HL-60/S4 (cell line): ENCODE results near the gene PAXX.

Experiments
- in situ Hi-C: fragments of 300-500 bp; cut with MboI; formaldehyde crosslinking; loops from 2 replicates; pipeline ENCODE4 v1.14.3; 2022; ENCODE audit warnings: low sequenced_read_pairs

The PAXX gene

DNA sequence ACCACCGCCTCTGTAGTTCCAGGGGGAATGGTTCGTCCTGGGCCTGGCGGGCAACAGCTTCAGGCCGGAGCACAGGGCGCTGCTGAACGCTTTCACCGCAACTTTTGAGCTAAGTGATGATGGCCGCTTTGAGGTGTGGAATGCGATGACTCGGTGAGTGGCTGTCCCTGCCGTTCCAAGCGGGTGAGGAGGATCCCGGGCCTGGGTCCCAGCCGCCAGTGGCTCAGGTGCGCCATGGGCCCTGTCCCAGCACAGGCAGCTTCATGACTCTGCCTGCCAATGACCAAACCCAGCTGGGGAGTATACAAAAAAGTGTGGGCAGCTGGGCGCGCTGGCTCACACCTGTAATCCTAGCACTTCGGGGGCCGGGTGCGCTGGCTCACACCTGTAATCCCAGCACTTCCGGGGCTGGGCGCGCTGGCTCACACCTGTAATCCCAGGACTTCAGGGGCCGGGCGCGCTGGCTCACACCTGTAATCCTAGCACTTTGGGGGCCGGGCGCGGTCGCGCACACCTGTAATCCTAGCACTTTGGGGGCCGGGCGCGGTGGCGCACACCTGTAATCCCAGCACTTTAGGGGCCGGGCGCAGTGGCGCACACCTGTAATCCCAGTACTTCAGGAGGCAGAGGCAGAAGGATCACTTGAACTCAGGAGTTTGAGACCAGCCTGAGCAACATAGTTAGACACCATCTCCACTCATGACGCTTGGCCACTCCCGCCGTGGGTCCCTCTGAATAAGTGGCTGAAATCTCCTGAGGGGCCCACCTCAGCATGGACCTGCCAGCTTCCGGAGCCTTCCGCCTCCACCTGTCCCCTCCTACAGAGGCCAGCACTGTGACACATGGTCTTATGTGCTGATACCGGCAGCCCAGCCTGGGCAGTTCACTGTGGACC lies 39.1 kb upstream of the PAXX start:
- in situ Hi-C loops, result no loop called here

DNA sequence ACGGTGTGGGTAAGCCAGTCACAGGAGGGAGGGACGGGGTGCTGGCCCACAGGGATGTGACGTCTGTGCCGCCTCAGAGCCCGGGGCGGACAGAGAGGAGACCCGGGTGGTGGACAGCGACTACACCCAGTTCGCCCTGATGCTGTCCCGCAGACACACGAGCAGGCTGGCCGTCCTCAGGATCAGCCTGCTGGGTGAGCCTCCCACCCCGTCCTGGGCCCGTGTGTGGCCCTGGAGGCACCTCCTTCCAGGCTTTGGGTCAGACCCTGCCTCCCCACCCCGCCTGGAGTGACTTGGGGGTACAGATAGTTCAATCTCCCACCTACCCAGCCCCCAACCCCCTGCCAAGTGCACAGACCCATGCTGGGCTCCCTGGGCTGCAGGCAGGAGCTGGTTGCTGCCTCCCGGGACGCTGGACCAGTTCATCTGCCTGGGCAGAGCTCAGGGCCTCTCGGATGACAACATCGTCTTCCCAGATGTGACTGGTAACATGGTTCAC lies 38.4 kb upstream of the PAXX start:
- in situ Hi-C loops, result no loop called here

DNA sequence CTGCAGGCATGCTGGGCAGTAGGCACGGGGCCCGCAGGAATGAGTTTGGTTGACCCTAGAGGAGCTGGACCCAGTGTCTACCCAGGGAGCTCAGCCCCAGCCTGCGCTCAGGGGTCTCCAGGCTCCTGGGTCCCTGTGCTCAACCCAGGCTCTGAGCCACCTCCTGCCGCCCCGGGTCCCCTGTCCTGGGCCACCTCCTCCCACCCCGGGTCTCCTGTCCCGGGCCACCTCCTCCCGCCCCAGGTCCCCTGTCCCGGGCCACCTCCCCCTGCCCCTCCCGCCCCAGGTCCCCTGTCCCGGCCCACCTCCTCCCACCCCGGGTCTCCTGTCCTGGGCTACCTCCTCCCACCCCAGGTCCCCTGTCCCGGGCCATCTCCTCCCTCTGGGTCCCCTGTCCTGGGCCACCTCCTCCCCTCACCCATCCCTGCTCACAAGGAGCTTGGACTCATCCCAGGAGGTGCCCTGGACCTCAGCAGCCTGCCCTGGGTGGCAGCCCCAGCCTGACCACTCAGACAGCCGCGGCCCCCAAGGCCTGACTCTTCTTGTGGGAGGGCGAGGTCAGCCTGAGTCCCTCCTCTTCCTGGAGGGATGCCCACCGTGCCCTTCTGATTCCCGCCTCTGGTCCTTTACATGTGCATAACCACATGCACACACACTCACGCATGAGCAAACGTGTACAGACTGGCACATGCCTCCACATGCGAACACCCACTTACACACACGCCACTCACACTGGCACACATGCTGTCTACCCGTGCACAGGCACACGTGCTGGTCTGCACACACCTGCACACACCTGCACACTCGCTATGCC lies 37.7 kb upstream of the PAXX start:
- in situ Hi-C loops, result no loop called here

DNA sequence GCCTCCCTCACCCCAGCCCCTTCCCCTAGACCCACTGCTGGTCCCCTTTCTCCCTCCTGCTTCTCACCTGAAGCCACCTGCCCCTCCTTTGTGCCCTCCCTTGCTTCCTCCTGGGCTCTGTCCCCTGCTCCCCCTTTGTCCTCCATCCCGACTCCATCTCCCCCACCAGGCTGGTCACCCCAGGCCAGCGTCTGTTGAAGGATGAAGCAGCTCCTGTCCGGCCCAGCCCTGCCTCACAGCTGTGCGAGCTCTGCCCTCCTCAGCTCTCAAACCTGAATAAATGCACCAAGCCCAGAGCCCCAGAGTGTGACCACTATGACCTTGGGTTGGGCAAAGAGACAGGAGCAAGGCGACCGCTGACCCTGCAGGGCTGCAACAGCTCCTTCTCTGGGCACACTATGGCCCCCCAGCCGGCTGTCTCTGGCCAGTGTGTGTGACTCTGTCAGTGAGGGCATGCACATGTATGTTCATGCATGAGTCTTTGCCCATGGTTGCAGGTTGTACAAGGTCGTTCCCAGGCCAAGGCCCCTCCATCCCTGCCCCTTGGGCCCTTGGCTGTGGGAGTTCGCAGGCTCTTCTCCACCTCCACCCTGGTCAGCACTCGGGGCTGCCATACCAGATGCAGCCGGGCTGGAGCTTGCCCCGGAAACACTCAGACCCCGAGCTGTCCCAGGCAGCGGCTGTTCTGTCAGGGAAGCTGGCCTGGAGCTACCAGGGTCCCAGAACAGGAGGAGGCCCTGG lies 36.9 kb upstream of the PAXX start:
- in situ Hi-C loops, result no loop called here

DNA sequence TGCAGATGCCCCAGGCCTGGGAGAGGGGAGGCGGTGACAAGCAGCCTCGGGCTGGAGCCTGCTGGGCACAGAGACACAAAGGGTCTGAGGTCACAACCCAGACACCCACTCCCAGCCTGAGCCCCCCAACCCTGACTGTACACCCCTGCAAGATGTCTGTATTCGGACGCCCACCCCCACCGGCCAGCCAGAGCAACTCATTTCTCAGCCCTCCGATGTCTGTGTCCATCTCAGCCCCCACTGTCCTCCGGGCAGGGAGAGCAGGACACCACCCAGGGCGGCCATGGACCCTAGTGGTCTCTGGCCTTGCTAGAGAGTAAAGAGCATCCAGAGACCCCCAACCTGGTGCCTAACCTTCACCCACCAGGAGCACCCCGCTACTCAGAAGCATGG lies 36.3 kb upstream of the PAXX start:
- in situ Hi-C loops, result no loop called here

DNA sequence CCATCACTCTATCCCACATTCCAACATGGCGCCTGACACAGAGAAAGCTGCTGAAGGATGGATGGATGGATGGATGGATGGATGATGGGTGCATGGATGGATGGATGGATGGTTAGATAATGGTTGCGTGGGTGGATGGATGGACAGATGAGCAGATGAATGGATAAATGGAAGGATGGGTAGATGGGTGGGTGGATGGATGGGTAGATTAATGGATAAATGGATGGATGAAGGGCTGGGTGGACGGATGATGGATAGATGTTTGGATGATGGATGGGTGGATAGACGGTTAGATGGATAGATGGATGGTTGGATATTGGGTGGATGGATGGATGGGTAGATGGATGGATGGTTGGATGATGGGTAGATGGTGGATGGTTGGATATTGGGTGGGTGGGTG lies 35.6 kb upstream of the PAXX start:
- in situ Hi-C loops, result no loop called here

DNA sequence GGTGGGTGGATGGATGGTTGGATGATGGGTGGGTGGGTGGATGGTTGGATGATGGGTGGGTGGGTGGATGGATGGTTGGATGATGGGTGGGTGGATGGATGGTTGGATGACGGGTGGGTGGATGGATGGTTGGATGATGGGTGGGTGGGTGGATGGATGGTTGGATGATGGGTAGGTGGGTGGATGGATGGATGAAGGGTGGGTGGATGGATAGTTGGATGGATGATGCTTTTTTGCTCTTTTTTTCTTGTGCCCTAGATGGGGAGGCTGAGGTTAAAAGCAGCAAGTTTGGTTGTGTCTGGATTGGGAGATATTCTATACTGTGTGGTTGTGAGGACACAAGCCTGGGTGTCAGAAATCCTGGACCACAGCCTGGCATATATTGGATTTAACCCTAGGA lies 34.8 kb upstream of the PAXX start:
- in situ Hi-C loops, result no loop called here

DNA sequence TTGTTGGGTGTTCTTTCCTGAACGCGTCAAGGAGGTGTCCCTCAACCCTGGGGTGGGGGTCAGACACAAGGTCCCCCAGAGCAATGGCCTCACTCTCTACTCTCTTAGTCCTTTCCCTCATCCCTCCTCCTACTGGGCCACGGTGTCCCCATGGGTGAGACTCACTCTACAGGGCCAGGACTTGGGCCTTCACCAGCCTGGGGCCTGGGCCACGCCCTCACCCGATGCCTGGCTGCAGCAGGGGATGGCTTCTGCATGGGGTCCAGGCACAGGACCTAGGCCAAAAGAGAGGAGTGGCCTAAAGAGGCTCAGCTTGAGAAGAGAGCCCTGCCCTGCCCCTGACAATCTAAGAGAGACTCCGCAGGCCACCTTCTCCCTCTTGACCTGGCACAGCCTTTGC lies 34.3 kb upstream of the PAXX start:
- in situ Hi-C loops, result no loop called here

DNA sequence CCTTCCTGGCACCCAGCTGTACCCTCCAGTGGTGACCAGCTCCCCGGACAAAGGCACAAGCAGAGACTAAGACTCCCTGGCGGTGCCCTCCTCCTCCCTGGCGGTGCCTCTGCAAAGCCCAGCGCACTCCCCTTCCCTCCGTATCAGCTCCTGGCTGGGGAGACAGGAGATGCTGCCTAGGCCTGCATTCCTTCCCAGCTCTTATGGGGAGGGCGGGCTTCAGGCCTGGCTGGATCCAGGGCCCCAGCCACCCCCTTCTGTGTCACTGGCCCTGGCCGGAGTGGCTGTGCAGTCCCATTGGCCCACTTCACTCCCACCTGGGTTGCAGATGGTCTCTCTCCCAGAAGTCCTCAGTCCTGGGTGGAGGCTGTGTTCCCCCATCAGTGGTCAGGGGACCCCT lies 33.7 kb upstream of the PAXX start:
- in situ Hi-C loops, result no loop called here

DNA sequence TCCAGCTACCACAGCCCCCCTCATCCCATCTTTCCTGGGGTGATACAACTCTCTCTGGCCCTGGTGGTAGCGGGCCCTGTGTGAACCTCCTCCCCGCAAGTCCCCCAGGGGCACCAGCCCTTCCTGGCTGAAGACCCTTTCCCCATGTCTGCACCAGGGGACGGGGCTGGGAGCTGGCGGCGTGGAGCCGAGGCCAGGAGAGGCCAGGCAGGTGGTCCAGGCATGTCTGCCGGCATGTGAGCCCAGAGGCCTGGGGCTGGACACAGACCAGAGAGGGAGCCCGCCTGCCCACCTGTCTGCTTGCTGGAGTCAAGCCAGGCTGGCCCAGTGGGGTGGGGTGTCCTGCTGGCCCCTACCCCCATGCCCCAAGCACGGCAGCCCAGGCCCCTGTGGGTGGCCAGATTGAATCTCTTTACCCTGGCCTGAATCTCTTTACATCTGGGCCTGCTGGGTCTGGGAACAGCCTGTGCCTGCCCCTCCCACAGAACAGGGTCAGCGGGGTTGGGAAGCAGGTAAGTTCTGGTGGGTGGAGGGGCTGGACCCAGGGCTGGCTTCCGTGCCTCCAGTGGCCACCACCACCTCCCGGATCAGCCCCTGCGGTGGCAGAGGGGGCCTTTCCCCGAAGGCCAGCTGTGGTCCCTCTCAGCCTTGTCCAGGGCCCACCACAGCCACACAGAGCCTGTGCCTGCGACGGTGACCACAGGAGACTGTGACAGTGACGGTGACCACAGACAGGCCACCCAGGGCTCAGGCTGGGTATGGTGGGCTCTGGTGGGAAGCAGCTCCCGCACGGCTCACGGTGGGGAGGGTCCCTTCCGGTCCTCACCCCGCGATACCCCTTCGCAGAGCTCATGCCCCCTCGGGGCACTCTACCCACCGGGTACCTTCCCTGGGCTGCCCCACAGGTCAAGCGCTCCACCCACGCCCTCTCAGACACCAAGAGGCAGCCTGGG lies 33.0 kb upstream of the PAXX start:
- in situ Hi-C loops, result no loop called here

DNA sequence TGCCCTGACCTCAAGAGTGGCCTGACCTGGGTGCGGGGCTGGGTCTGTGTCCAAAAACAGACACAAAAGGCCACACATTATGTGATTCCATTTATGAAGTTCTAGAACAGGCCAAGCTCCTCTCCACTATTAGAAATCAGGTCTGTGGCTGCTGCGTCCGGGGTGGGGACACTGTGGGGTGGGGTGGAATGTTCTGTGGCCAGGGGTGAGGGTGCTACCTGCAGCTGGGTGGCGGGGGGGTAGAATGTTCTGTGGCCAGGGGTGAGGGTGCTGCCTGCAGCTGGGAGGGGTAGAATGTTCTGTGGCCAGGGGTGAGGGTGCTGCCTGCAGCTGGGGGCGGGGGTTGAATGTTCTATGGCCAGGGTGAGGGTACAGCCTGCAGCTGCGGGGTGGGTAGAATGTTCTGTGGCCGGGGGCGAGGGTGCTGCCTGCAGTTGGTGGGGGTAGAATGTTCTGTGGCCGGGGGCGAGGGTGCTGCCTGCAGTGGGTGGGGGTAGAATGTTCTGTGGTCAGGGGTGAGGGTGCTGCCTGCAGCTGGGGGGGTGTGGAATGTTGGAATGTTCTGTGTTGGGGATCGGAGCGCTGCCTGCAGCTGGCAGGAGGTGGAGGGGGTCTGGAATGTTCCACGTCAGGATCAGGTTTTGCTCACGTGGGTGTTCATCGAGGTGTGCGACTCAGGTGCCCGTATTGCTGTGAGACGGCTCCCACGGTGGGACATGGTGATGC lies 31.8 kb upstream of the PAXX start:
- in situ Hi-C loops, result no loop called here

DNA sequence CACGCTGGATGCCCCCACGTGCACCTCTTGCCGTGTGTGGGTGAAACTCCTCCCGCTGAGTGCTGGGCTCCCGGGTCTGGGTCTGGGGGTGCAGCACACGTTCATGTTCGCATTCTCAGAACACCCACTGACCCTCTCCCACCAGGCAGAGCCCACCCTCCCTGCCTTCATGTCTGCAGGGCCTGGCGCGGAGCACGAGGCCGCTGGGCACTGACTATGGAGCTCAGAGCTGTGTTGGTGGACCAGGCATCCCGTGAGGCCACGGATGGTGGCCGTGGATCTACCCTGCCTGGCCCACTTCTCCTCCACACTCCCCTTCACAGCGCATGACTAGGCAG lies 31.3 kb upstream of the PAXX start:
- in situ Hi-C loops, result no loop called here

DNA sequence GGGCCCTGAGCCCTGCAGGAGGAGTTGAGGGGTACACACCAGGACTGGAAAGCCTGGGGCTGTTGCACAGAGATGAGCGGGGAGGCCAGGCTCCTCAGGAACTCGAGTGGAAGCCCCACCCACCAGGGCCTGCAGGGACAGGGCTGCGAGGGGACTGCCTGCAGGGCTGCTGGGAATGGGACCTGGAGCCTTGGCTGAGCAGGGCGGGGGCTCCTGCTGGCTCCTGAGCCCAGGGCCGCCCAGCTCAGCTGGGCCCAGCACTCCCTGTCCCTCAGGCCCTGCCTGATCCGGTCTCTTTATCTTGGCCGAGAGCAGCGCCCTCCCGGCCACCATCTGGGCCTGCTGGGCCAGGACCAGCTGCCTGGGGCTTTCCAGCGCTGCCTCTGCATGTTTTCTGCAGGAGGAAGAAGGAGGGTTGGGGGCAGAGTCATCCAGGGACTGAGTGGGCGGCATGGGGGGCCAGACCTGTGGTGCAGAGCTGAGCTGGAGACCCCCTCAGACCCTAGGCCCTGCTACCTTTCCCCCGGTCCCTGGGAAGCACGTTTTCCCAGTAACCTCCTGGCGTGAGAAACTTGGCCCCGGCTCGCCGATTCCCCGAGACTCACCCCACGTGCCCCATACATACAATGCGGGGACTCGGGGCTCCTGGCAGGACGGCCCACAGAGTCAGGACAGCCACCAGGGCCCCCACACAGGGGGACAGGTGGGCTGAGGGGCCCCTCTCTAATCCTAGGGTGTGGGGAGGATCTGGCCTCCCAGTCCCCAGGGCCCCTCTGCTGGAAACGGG lies 30.8 kb upstream of the PAXX start:
- in situ Hi-C loops, result no loop called here

DNA sequence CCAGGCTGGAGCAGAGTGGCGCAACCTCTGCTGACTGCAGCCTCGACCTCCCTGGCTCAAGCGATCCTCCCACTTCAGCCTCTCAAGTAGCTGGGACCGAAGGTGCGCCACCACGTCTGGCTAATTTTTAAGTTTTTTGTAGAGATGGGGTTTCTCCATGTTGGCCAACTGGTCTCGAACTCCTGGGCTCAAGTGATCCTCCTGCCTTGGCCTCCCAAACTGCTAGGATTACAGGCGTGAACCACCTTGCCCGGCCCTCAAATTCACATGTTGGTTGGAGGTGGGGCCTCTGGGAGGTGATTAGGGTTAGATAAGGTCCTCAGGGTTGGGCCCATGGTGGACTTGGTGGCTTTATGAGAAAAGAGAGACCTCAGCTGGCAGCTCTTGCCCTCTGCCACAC lies 30.1 kb upstream of the PAXX start:
- in situ Hi-C loops, result no loop called here

DNA sequence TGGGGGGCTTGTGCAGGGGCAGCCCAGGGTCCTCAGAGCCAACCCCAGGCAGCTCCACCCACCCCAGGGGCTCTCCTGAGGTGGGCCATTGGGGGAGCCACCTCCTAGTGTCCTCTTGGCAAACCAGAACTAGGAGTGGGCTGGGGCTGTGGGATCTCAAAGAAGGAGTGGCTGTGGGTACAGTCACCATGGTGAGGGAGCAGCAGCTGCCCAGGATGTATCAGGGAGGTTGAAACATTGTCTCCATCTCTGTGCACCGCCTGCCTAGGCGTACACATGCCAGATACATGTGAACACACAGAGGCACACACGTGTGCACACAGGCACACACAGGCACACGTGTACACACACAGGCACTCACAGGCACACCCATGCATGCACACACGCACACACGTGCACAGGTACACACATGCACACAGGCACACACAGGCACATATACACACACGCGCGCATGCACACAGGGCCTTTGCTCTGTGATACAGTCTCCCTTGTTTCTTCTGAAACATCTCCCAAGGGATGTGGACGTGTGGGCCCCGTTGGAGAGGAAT lies 29.4 kb upstream of the PAXX start:
- in situ Hi-C loops, result no loop called here

DNA sequence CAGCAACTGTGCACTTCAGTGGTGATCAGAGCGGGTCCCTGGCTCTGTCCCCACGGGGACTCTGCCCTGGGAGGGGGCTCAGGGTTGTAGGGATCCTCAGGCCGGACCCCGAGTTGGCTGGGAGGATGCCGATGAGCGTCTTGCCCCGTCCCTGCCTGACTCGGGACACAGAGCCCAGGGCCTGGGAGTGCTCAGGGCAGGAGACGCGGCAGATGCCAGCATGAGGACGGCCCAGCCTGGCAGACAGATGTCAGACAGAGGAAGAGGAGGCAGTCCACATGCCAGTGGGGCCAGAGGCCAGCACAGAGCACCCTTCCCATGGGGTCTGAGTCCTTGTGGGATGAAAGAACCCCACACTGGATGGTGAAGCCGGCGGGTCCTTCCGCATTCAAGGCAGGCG lies 28.9 kb upstream of the PAXX start:
- in situ Hi-C loops, result no loop called here

DNA sequence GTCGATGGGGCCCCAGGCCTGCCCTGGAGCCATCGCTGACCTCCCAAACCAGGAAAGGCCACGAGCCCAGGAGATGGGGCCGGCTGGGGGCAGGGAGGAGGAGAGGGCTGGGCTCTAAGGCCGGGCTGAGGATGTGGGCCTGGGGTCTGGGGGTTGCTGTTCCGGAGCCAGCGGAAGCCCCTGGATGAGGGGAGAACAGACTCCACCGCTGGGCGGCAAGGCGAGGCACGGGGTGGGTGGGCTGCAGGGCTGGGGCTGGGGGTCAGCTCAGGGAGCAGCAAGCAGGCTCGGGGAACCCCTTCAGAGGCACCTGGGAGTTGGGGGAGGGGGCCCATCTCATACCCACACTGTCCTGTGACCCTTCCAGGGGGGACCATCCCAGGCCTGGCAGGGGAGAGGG lies 28.5 kb upstream of the PAXX start:
- in situ Hi-C loops, result no loop called here

DNA sequence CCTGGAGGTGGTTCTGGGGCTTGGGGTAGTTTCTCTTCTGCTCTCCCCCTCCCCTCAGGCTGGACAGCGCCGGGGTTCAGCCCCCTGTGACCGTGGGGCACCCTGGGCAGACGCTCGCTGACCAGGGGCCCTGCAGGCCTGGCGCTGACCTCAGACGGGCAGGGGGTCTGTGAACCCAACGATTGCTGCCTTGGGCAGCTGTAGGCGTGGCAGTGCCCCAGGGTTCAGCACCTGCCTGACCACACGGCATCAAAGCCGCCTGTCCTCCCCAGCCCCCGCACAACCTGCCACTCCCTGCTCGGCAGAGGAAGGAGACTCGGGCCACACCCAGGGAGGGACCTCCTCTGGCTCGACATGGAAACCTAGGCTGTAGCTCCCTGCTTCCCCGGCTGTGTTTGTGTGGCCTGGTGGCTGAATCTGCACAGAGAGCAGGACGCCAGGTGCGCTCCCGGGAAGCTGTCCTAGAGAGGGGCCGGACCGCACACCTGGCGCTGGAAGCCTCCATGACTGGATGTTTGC lies 28.0 kb upstream of the PAXX start:
- in situ Hi-C loops, result no loop called here
